Measurements from ENCODE around the gene ADD1.

DNA sequence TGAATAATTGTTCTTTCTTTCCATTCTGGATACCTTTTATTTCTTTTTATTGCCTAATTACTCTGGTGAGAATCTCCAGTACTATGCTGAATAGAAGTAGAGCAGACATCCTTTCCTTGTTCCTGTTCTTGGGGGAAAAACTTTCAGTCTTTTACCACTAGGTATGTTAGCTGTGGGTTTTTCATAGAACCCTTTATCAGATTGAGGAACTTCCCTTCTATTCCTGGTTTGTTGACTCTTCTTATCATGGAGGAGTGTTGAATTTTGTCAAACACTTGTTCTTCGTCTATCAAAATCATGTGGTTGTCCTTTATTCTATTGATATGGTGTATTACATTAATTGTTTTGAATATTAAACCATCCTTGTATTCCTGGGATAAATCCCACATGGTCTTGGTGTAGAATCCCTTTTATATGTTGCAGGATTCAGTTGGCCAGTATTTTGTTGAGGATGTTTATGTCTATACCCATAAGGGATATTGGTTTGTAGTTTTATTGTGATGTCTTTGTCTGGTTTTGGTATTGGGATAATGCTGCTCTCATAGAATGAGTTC is 27.2 kb upstream of the ADD1 start:
- no peak for TF ChIP-seq CTCF (IDR thresholded peaks at IDR 0.05)
- TF ChIP-seq POLR2A (IDR thresholded peaks at IDR 0.05), result no peak

Measured in heart left ventricle (tissue), 13 donors.